GM12878 (cell line): ENCODE measurements around the gene ANXA2R. TPM values are rescaled to one million over a fixed set of nuclear protein-coding genes. Genes with fewer than 3 reads are reported as not detected.
A peak's percentile ranks its signal among the peaks of the same experiment; 100 is the strongest.

Source experiments
- ATAC-seq: fragments of 200-7000 bp; cut with Tn5 transposase; 3 replicates; pipeline ENCODE4 v1.9.1; 2020; ENCODE audit warnings: mild to moderate bottlenecking, moderate library complexity
- BruUV-seq: library from RNA; stranded (reverse); fragments of 400-500 nt; replicated peaks from 2 replicates; lab custom pipeline; 2021; lab: Mats Ljungman, UMichigan
- CTCF ChIA-PET: fragments of 300-600 bp; sonication (Branson Sonifier 250); formaldehyde crosslinking; extraction: SDS; loops from one replicate; lab custom pipeline; 2021; ENCODE audit warnings: inconsistent platforms; lab: Yijun Ruan, JAX
- POLR2A ChIA-PET: fragments of 350-600 bp; formaldehyde crosslinking; extraction: SDS; loops from one replicate; lab custom pipeline; 2021; ENCODE audit warnings: inconsistent platforms; lab: Charles Lee
- RAD21 ChIA-PET: fragments of 300-600 bp; sonication (Branson Sonifier 250); formaldehyde crosslinking; loops from one replicate; lab custom pipeline; 2023; ENCODE audit warnings: antibody characterized with exemption; ENCODE audit not compliant: unreplicated experiment; lab: Charles Lee
- SMC1A ChIA-PET: fragments of 300-600 bp; sonication (Branson Sonifier 250); formaldehyde crosslinking; loops from one replicate; lab custom pipeline; 2023; ENCODE audit not compliant: unreplicated experiment, uncharacterized antibody; lab: Charles Lee
- DNase-seq: peaks from one replicate; pipeline ENCODE4 v3.0.0-alpha.2; 2011; ENCODE audit warnings: low read depth, low spot score
- FAIRE-seq: peaks from 3 replicates; lab custom pipeline; 2011; peaks lifted over from hg19 to GRCh38; lab: Jason Lieb, UNC
- H2AFZ ChIP-seq: 2 replicates; pipeline ENCODE4 v1.6.0; 2011; ENCODE audit warnings: low read depth, low read length, control low read depth; ENCODE audit not compliant: control insufficient read depth
- H3K27ac ChIP-seq: 2 replicates; pipeline ENCODE4 v1.5.1; 2011; ENCODE audit warnings: control low read depth; ENCODE audit not compliant: control insufficient read depth, insufficient read depth
- H3K27me3 ChIP-seq, 2 experiments: replicated peaks in 1 of 2; 2 replicates each; pipeline versions ENCODE4 v1.6.0 to v1.6.1; 2011; ENCODE audit warnings: low read length in 1 of 2; ENCODE audit not compliant: control insufficient read depth in 2 of 2, insufficient read depth in 2 of 2
- H3K36me3 ChIP-seq, 2 experiments: 2 replicates each; pipeline ENCODE4 v1.5.1; 2011; ENCODE audit warnings: low read length in 1 of 2; ENCODE audit not compliant: control insufficient read depth in 2 of 2, insufficient read depth in 2 of 2
- H3K4me1 ChIP-seq: 2 replicates; pipeline ENCODE4 v1.6.1; 2011; ENCODE audit warnings: mild to moderate bottlenecking, low read length, moderate library complexity, mixed read lengths; ENCODE audit not compliant: control insufficient read depth, insufficient read depth
- H3K4me2 ChIP-seq: 2 replicates; pipeline ENCODE4 v1.6.0; 2011; ENCODE audit warnings: control low read depth; ENCODE audit not compliant: control insufficient read depth, insufficient read depth
- H3K4me3 ChIP-seq: fragments of 200-600 bp; sonication (generic); 2 replicates; pipeline ENCODE4 v1.5.1; 2016
- H3K79me2 ChIP-seq: 2 replicates; pipeline ENCODE4 v1.6.0; 2011; ENCODE audit warnings: low read length; ENCODE audit not compliant: control insufficient read depth, insufficient read depth
- H3K9ac ChIP-seq: 2 replicates; pipeline ENCODE4 v1.8.0; 2011; ENCODE audit warnings: low read length, control low read depth, mixed read lengths; ENCODE audit not compliant: control insufficient read depth, insufficient read depth
- H3K9me3 ChIP-seq: replicated peaks from 3 replicates; pipeline ENCODE4 v1.5.1; 2011; ENCODE audit warnings: mild to moderate bottlenecking, low read length; ENCODE audit not compliant: control insufficient read depth, insufficient read depth
- H4K20me1 ChIP-seq: 2 replicates; pipeline ENCODE4 v1.6.0; 2011; ENCODE audit not compliant: control insufficient read depth, insufficient read depth
- BACH1 ChIP-seq: fragments of 450-650 bp; IDR thresholded peaks from 2 replicates; pipeline ENCODE4 v1.6.1; 2017; ENCODE audit warnings: mild to moderate bottlenecking, borderline replicate concordance
- CBX5 ChIP-seq: sonication (generic); IDR thresholded peaks from 2 replicates; pipeline ENCODE4 v1.6.1; 2016; ENCODE audit warnings: low read depth, moderate library complexity, mild to moderate bottlenecking, inconsistent platforms
- CHD2 ChIP-seq: IDR thresholded peaks from 2 replicates; pipeline ENCODE4 v1.6.1; 2011; ENCODE audit warnings: low read depth, low read length, improper control_type of control experiment, borderline replicate concordance
- CREB1 ChIP-seq: IDR thresholded peaks from 2 replicates; pipeline ENCODE4 v1.6.1; 2012; ENCODE audit warnings: low read depth, mild to moderate bottlenecking, inconsistent platforms
- EED ChIP-seq: sonication (generic); IDR thresholded peaks from 2 replicates; pipeline ENCODE4 v1.6.1; 2016; ENCODE audit warnings: antibody characterized with exemption, low read depth
- ETV6 ChIP-seq, 2 experiments: fragments of 450-650 bp in 1 of 2; IDR thresholded peaks in 1 of 2; conservative IDR thresholded peaks in 1 of 2; 2 replicates each; pipeline ENCODE4 v1.6.1; 2014; ENCODE audit warnings: antibody characterized with exemption in 1 of 2, borderline replicate concordance in 1 of 2, low read depth in 1 of 2, mild to moderate bottlenecking in 1 of 2, moderate library complexity in 1 of 2
- GATAD2B ChIP-seq: fragments of 450-650 bp; conservative IDR thresholded peaks from 2 replicates; pipeline ENCODE4 v1.6.1; 2017; ENCODE audit warnings: low read depth, mild to moderate bottlenecking, moderate library complexity
- IKZF1 ChIP-seq: fragments of 450-650 bp; conservative IDR thresholded peaks from 2 replicates; pipeline ENCODE4 v1.6.1; 2017; ENCODE audit warnings: antibody characterized with exemption, mild to moderate bottlenecking
- IKZF2 ChIP-seq, 2 experiments: fragments of 450-650 bp; IDR thresholded peaks; 2 replicates each; pipeline ENCODE4 v1.6.1; 2017; ENCODE audit warnings: mild to moderate bottlenecking in 2 of 2, moderate library complexity in 2 of 2
- LARP7 ChIP-seq: fragments of 450-650 bp; IDR thresholded peaks from 2 replicates; pipeline ENCODE4 v1.6.1; 2017; ENCODE audit warnings: mild to moderate bottlenecking
- MXI1 ChIP-seq: fragments of 150-350 bp; IDR thresholded peaks from 2 replicates; pipeline ENCODE4 v1.6.1; 2011; ENCODE audit warnings: low read depth, mild to moderate bottlenecking, inconsistent platforms, low read length, improper control_type of control experiment
- PML ChIP-seq: IDR thresholded peaks from 2 replicates; pipeline ENCODE4 v1.6.1; 2012; ENCODE audit warnings: low read length, inconsistent platforms
- POLR2AphosphoS2 ChIP-seq: IDR thresholded peaks from 2 replicates; pipeline ENCODE4 v1.6.1; 2011; ENCODE audit warnings: low read depth, mild to moderate bottlenecking, low read length, improper control_type of control experiment, moderate library complexity
- POLR2AphosphoS5 ChIP-seq: IDR thresholded peaks from 2 replicates; pipeline ENCODE4 v1.6.1; 2011; ENCODE audit warnings: mild to moderate bottlenecking, low read length, inconsistent platforms
- RAD51 ChIP-seq: fragments of 450-650 bp; IDR thresholded peaks from 2 replicates; pipeline ENCODE4 v1.6.1; 2016; ENCODE audit warnings: moderate library complexity, mild to moderate bottlenecking, inconsistent platforms
- RUNX3 ChIP-seq: IDR thresholded peaks from 2 replicates; pipeline ENCODE4 v1.6.1; 2012; ENCODE audit warnings: low read length, inconsistent platforms
- SIN3A ChIP-seq: IDR thresholded peaks from 2 replicates; pipeline ENCODE4 v1.6.1; 2012; ENCODE audit warnings: low read depth, low read length, improper control_type of control experiment
- SIX5 ChIP-seq: IDR thresholded peaks from 2 replicates; pipeline ENCODE4 v1.6.1; 2011; ENCODE audit warnings: mild to moderate bottlenecking, low read depth, low read length, moderate library complexity; ENCODE audit not compliant: severe bottlenecking
- SMAD1 ChIP-seq: fragments of 450-650 bp; IDR thresholded peaks from 2 replicates; pipeline ENCODE4 v1.6.1; 2018; ENCODE audit warnings: mild to moderate bottlenecking, low read depth; ENCODE audit not compliant: partially characterized antibody
- SPI1 ChIP-seq: IDR thresholded peaks from 2 replicates; pipeline ENCODE4 v1.6.1; 2011; ENCODE audit warnings: low read depth, mild to moderate bottlenecking, low read length, moderate library complexity, borderline replicate concordance; ENCODE audit not compliant: insufficient read depth
- TARDBP ChIP-seq: IDR thresholded peaks from 2 replicates; pipeline ENCODE4 v1.6.1; 2016; ENCODE audit warnings: borderline replicate concordance
- YY1 ChIP-seq: IDR thresholded peaks from 2 replicates; pipeline ENCODE4 v1.6.1; 2011; ENCODE audit warnings: low read depth, mild to moderate bottlenecking, low read length
- ZNF24 ChIP-seq: fragments of 450-650 bp; IDR thresholded peaks from 2 replicates; pipeline ENCODE4 v1.6.1; 2017; ENCODE audit warnings: antibody characterized with exemption, mild to moderate bottlenecking
- WGBS: methylation state at CpG from one replicate; pipeline ENCODE4 v1.1.6; 2016; ENCODE audit warnings: low lambda C conversion rate; ENCODE audit not compliant: insufficient replicate concordance, insufficient coverage; ENCODE audit errors: missing lambda C conversion rate; 5-methylcytosine and 5-hydroxymethylcytosine counted together
- in situ Hi-C: fragments of 300-500 bp; cut with MboI; formaldehyde crosslinking; loops from 9 replicates; pipeline ENCODE4 v1.14.3; 2018; ENCODE audit warnings: mixed read lengths
- intact Hi-C: fragments of 100-400 bp; cut with micrococcal nuclease; formaldehyde crosslinking; loops from one replicate; pipeline ENCODE4 v1.14.2; 2022; ENCODE audit not compliant: unreplicated experiment
- polyA plus RNA-seq, 11 experiments: library from polyadenylated mRNA; depleted of rRNA in 4 of 11; unstranded in 6 of 11; stranded (reverse) in 5 of 11; fragments of >200 nt; fragmentation: Nextera tagmentation in 4 of 11; fragmentation: Illumina TruSeq in 1 of 11; extraction: Ambion mirVana in 4 of 11; extraction: Trizol in 1 of 11; gene quantifications; 1 replicate in 1 of 11; 2 replicates in 10 of 11; pipeline versions ENCODE4 v1.2.1 to v1.2.3, GENCODE V29; 2011 to 2016; ENCODE audit warnings: inconsistent platforms in 2 of 11, missing spikeins in 2 of 11, low read depth in 1 of 11
- total RNA-seq, 4 experiments: library from RNA; depleted of rRNA in 3 of 4; stranded (reverse); fragments of >200 nt in 3 of 4; fragmentation: Illumina TruSeq in 1 of 4; extraction: Trizol in 1 of 4; gene quantifications; 2 replicates each; pipeline versions ENCODE4 v1.2.1 to v1.2.3, GENCODE V29; 2013 to 2021
- TF ChIP-seq, protein P1 (sequence below): IDR thresholded peaks from 2 replicates; pipeline ENCODE4 v1.6.1; 2011; ENCODE audit warnings: mild to moderate bottlenecking, low read depth, low read length, moderate library complexity; ENCODE audit not compliant: insufficient replicate concordance

ANXA2R gene
- total and polyA plus RNA-seq, 10 of the 15 experiments (the other 5 are each of a cell fraction or from before 2014, with no cell fraction given), result 2.3 to 7.8 (median 4.4) TPM

DNA sequence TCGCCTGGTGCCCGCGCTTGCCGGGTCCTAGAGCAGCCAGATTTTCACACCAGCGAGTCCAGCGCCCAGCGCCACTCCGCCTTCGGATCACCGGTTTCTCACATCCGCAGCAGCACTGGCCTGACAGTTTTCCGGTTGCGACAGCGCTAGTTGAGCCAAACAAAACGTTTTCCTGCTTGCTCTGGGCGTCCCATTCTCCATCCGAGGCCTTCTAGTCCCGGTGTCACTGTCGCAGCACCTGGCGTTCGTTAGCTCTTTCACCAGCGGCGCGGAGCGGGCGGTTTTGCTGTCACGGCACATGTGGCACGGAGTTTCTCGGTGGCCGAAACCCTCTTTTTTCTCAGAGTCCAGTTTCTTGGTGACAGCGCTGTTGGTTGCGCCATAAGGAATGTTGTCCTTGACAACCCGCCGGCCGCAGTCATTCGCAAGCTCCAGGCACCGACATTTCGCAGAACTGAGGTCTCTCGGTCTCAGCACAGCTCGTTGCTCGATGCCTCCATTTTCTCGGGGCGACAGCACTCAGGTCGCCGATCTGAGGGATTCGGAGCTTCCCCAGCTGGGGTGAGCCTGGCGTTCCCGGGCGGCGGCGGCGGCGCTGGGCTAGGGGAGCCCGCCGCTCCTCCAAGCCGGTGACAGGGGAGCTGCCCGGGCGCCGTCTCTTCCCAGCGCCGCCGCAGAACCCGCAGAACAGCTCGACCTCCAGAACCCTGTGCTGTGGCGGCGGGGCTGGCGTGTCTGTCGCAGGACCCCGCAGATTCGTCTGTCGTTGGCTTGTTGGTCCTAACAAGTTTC, 47.8 kb downstream of the ANXA2R start:
- FAIRE-seq, result no peak
- Histone ChIP-seq H3K9ac (peak overlapping the region; percentile 85), H2AFZ (peak overlapping the region; percentile 80), H3K79me2 (peaks cover 4% of the 10 kb centered on the region), H3K9me3 (no peaks in the 10 kb centered on the region), H3K36me3 (no peaks in the 10 kb centered on the region), H3K4me2 (peak overlapping the region; percentile 94), H3K27me3 (no peaks in the 10 kb centered on the region), H3K4me1 (peaks cover 12% of the 10 kb centered on the region), H4K20me1 (no peaks in the 10 kb centered on the region), H3K27ac (peak overlapping the region; percentile 94), H3K4me3 (peak overlapping the region; percentile 64)
- WGBS, result 1% methylated on average over 67 of the region's 71 CpGs
- no TSS peak for BruUV-seq
- ChIA-PET SMC1A (interaction anchor here (0.6 to 4.2 kb wide), 11 partner anchors 16 to 492 kb away, joined by 3 to 47 read pairs (median 5); partner anchors contain the start of genes ANXA2R and TMEM267), RAD21 (interaction anchor here (0.9 to 7.7 kb wide), 10 partner anchors 16 to 321 kb away, joined by 3 to 78 read pairs (median 19); partner anchors contain the start of genes ANXA2R and HMGCS1), POLR2A (interaction anchor here (0.5 to 5.1 kb wide), 9 partner anchors 16 to 320 kb away, joined by 3 to 62 read pairs (median 4); partner anchors contain the start of gene HMGCS1), CTCF (interaction anchor here (0.6 to 4.4 kb wide), 13 partner anchors 16 to 492 kb away, joined by 3 to 70 read pairs (median 4); partner anchors contain the start of gene TMEM267)
- in situ Hi-C loops, result loop anchor here (5.0 kb wide), 1 partner anchor 40 kb away; no protein-coding TSS in a partner anchor
- intact Hi-C loops, result loop anchor here (2.0 to 10.0 kb wide), 4 partner anchors 129 to 563 kb away; partner anchors contain the start of genes HMGCS1, PAIP1, TMEM267 and ZNF131
- peak; percentile 73 for ATAC-seq
- no peak for DNase-seq
- peak; percentile 76 for TF ChIP-seq IKZF1
- TF ChIP-seq RUNX3, result peak; percentile 47
- TF ChIP-seq, protein P1, sequence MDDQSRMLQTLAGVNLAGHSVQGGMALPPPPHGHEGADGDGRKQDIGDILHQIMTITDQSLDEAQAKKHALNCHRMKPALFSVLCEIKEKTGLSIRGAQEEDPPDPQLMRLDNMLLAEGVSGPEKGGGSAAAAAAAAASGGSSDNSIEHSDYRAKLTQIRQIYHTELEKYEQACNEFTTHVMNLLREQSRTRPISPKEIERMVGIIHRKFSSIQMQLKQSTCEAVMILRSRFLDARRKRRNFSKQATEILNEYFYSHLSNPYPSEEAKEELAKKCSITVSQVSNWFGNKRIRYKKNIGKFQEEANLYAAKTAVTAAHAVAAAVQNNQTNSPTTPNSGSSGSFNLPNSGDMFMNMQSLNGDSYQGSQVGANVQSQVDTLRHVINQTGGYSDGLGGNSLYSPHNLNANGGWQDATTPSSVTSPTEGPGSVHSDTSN, result no peak
- TF ChIP-seq SPI1, result peak; percentile 57; the same call in 1 of the 2 replicates
- 0 out of 2 replicates have a peak, but pooled peaks have one; percentile 81 for TF ChIP-seq CBX5
- no peak for TF ChIP-seq TARDBP
- TF ChIP-seq YY1, result peak; percentile 78
- TF ChIP-seq SIN3A, result 0 out of 2 replicates have a peak, but pooled peaks have one; percentile 30
- peak; percentile 85 for TF ChIP-seq POLR2AphosphoS5
- TF ChIP-seq RAD51, result 0 out of 2 replicates have a peak, but pooled peaks have one; percentile 32
- TF ChIP-seq CHD2, result peak; percentile 32; the same call in 1 of the 2 replicates
- TF ChIP-seq EED, result peak; percentile 74
- peak; percentile 55 for TF ChIP-seq GATAD2B
- TF ChIP-seq LARP7, result peak; percentile 44; the same call in 1 of the 2 replicates
- TF ChIP-seq IKZF2 (IDR thresholded peaks at IDR 0.05), result peak; percentile 75 to 77
- no peak for TF ChIP-seq SMAD1
- no peak for TF ChIP-seq SIX5
- no peak for TF ChIP-seq ZNF24
- TF ChIP-seq BACH1, result peak; percentile 77
- peak; percentile 65; the same call in 1 of the 2 replicates for TF ChIP-seq PML
- peak; percentile 73 for TF ChIP-seq MXI1
- TF ChIP-seq POLR2AphosphoS2, result peak; percentile 41; the same call in 1 of the 2 replicates
- TF ChIP-seq CREB1, result peak; percentile 81
- peak in 1 of 2 experiments; percentile 84; a peak in 2 of 4 replicates for TF ChIP-seq ETV6 (conservative IDR thresholded peaks at IDR 0.05 in 1 of 2, IDR thresholded peaks at IDR 0.05 in 1 of 2; ENCODE audit: borderline replicate concordance in 1 of 2, low read depth in 1 of 2)
